HG02870 (cell line): ENCODE measurements around the gene POMT2.
"Not testable (repeated sequence)": the region's sequence is repeated elsewhere in the genome, so short reads cannot be mapped to it uniquely, and the experiment has no call there.

Experiments
- ATAC-seq: cut with Tn5 transposase; IDR thresholded peaks from one replicate; pipeline ENCODE4 v1.9.1; 2021; ENCODE audit warnings: mild to moderate bottlenecking, moderate library complexity; ENCODE audit not compliant: unreplicated experiment

POMT2 gene

GRCh38 chr14:77325746-77326094 lies 5.0 kb upstream of the POMT2 start:
- no peak for ATAC-seq

GRCh38 chr14:77324816-77325745 lies 4.4 kb upstream of the POMT2 start:
- no peak for ATAC-seq

GRCh38 chr14:77324289-77324688 lies 3.6 kb upstream of the POMT2 start:
- no peak for ATAC-seq

DNA sequence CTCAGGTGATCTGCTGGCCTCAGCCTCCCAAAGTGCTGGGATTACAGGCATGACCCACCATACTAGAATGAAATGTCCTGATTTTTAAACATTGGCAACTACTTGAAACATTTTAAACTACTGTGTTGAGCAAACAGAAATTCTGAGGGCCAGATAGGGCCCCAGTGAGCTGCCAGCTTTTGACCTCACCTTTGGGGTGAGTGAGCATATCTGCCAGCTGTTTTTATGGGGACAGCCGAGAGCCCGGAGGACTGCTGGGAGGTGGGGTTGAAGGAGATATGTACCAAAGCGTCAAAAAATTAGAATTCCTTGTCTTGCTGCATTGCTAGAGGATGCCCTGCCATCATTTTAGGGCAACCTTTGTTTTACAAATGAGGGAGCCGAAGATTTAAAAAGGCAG lies 2.9 kb upstream of the POMT2 start:
- no peak for ATAC-seq

- ATAC-seq: no peak
Measured at GRCh38 chr14:77322951-77323350, 2.3 kb upstream of the POMT2 start.

- ATAC-seq: no peak
Measured at GRCh38 chr14:77322250-77322902, 1.7 kb upstream of the POMT2 start.

DNA sequence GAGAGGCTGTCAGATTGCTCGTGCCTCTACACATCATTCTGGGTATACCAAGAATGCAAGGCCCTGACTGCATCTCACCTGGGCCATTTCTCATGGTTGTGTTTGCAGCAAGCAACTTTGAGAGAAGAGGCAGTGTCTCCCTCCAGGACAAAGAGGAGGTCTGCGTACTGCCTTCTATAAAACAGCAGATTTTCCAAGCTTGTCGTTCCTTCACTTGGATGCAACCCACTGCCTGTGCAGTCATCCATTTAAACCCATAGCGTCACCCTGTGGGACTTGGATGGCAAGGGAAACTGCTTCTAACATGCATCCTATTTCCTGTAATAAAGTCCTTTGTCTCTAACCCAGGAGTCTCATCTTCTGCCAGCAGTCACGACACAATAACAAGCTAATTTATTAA lies 1.3 kb downstream of the POMT2 start:
- no peak for ATAC-seq

DNA sequence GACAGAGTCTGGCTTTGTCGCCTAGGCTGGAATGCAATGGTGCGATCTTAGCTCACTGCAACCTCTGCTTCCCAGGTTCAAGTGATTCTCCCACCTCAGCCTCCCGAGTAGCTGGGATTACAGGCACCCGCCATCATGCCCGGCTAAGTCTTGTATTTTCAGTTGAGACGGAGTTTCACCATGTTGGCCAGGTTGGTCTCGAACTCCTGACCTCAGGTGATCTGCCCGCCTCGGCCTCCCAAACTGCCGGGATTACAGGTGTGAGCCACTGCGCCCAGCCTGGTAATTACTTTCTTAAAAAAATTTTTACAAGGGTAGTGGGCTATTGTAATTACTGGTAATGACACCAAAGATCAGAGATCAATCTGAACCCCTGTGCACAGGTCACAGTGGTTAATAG lies 1.9 kb downstream of the POMT2 start:
- ATAC-seq: not testable (repeated sequence)

GRCh38 chr14:77318006-77318553 lies 2.6 kb downstream of the POMT2 start:
- ATAC-seq: no peak

GRCh38 chr14:77316872-77317301 lies 3.8 kb downstream of the POMT2 start:
- ATAC-seq: no peak

DNA sequence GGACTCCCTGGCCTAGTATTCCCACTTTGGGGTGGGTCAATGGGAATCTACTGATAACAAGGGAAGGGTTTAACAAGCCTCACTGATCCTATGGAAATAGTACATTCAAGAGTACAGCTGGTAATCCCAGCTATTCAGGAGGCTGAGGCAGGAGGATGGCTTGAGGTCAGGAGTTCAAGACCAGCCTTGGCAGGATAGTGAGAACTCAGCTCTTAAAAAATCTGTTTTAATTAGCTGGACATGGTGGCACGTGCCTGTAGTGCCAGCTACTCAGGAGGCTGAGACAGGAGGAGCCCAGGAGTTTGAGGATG lies 4.5 kb downstream of the POMT2 start:
- no peak for ATAC-seq

DNA sequence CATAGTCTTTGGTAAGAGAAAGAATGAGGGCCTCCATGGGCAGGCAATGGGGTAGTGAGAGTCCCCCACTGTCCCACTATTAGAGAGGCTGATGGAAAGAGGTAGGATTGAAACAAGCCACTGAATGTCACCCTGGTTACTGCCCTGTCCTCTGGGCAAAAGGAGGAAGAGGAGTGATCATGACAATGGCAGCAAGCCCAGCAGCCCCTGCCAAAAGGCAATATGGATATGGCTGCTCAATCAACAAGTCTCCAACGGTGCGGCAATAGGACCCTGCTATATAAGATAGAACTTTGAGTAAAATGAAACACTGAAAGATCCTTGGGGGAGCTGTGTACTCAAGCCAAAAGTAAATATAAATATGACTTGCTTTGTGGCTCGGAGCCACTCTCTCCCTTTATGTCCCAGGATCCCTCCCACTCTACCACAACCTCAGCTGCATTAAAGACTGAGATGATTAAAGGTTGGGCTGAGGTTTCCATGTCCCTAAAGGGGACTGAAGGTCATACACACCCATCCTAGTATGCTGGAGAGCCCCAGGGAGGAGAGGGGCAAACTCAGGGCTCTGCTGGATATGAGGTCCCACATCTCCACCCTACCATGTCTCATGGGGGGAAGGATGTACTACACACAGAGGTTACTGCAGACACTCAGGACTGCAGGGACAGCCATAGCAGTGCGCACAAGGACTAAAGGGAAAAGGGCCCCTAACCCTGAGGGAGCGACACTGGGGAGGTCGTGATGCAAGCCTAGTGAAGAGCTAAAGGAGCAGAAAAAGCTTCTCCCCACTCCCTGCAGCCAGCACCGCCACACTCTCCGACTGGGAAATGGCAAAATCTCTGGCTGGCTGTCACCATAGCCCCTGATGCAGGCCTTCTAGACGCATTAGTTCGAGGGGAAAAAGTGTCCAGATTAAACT lies 5.9 kb downstream of the POMT2 start:
- ATAC-seq: no peak

GRCh38 chr14:77314043-77314442 lies 6.6 kb downstream of the POMT2 start:
- no peak for ATAC-seq

DNA sequence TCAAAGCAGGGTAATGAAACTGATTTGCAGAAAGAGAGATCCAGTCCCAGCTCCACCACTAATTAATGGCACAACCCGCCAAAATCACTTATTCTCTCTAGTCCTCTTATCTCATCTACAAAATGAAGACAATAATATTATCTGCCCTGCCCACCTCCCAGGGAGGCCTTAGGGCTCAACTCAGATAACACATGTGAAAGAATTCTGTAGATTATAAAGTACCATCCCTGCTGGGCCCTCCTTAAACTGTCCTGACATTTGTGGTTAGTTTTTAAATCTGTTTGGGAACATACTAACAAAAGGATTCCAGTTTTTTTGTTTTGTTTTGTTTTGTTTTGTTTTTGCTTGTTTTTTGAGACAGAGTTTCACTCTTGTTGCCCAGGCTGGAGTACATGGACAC lies 7.3 kb downstream of the POMT2 start:
- ATAC-seq: no peak

- ATAC-seq: no peak
Measured at GRCh38 chr14:77311217-77311616, 9.5 kb downstream of the POMT2 start.

GRCh38 chr14:77310026-77310425 lies 10.7 kb downstream of the POMT2 start:
- no peak for ATAC-seq

DNA sequence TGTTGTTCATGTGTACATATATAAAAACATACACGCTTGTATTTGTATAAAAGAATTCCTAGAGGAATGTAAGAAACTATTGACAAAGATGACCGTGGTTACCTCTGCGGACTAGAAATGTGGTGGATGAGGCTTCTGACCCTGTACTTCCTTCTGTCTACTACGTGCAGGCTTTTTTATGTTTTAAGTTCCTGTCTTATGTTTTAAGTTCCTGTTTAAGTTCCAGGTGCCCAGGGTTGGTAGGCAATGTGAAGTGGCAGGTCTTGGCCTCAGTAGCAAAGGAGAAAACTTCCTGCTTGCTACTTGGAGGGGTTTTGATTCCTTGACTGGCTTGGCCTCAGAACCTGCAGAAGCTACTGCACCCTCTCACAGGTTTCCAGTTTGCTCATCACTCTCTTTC lies 11.6 kb downstream of the POMT2 start:
- no peak for ATAC-seq

DNA sequence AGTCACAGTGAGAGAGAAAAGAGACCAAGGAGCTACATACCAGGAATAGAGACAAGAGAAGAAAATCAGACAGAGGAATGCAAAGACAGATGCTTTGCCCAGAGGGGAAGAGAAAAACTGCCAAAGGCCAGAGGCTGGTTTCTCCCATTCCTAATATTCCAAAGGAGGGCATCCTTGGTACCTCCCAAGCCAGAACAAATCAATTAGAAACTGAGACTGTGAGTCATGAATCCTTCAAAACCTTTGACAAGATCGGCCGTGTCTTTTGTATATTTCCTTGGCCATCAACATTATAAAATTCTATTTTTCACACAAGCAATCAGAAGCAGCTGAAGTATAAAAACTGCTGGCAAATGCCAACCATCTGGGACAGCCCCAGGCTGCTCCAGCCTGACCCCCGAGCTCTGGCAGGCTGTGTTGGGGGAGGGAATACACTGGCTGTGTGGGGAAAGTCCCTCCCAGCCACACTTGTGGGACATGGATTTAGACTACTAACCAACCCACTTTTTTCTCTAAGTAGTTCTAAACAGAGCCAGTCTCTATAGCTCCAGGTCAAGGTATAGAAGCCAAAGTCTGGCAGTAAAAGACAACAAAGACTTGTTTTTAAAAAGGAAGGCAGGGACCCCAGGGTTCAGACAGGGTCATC lies 13.7 kb downstream of the POMT2 start:
- no peak for ATAC-seq

DNA sequence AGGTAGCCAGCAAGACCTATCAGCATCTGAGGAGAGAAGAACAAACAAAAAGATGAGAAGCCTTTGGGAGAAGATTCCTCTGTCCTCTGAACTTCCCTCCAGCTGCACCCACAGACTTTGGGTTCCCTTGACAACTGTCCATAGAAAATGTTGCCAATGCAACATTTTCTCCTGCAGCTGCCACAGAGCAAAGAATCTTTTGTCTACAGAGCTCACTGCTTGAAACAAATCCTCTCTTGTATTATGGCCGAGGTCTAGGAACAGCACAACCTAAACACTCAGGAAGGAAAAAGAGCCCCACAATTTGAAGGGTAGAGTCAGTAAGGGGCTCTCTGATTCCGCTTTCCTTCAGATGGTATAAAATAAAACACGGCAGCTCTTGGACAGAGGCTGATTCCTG lies 14.3 kb downstream of the POMT2 start:
- ATAC-seq: no peak

- ATAC-seq: no peak
Measured at GRCh38 chr14:77305696-77306095, 15.0 kb downstream of the POMT2 start.
